B cell (primary cell): ENCODE results near the gene CTCFL.

Experiments
- EZH2 ChIP-seq: IDR thresholded peaks from 2 replicates; pipeline ENCODE4 v1.6.1; 2012; ENCODE audit warnings: borderline replicate concordance, low read depth, mild to moderate bottlenecking, moderate library complexity, low read length; ENCODE audit not compliant: insufficient read depth, poor library complexity, severe bottlenecking
- TF ChIP-seq, protein P1 (sequence below): fragments of 200-600 bp; IDR thresholded peaks from one replicate; pipeline ENCODE4 v1.8.0; 2022; ENCODE audit warnings: antibody characterized with exemption, mild to moderate bottlenecking

GRCh38 chr20:57451795-57452661 is 72.9 kb downstream of the CTCFL start:
- TF ChIP-seq, protein P1, sequence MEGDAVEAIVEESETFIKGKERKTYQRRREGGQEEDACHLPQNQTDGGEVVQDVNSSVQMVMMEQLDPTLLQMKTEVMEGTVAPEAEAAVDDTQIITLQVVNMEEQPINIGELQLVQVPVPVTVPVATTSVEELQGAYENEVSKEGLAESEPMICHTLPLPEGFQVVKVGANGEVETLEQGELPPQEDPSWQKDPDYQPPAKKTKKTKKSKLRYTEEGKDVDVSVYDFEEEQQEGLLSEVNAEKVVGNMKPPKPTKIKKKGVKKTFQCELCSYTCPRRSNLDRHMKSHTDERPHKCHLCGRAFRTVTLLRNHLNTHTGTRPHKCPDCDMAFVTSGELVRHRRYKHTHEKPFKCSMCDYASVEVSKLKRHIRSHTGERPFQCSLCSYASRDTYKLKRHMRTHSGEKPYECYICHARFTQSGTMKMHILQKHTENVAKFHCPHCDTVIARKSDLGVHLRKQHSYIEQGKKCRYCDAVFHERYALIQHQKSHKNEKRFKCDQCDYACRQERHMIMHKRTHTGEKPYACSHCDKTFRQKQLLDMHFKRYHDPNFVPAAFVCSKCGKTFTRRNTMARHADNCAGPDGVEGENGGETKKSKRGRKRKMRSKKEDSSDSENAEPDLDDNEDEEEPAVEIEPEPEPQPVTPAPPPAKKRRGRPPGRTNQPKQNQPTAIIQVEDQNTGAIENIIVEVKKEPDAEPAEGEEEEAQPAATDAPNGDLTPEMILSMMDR, result no peak
- no peak for TF ChIP-seq EZH2
